Stimulated activated naive CD8-positive, alpha-beta T cell treated with anti-CD3 and anti-CD28 coated beads, Interleukin-15, Interleukin-2, amounts not matched to agents 100 ng/mL and 50 ng/mL, for 24 hours (primary cell): ENCODE data around the gene KRT3.

Experiments
- H3K27ac Mint-ChIP-seq: one replicate; pipeline ENCODE4 v1.8.0; 2021; ENCODE audit warnings: mild to moderate bottlenecking, mixed read lengths
- H3K27me3 Mint-ChIP-seq: one replicate; pipeline ENCODE4 v1.8.0; 2021; ENCODE audit warnings: mixed read lengths
- H3K36me3 Mint-ChIP-seq: one replicate; pipeline ENCODE4 v1.8.0; 2021; ENCODE audit warnings: low read depth, mixed read lengths
- H3K4me1 Mint-ChIP-seq: one replicate; pipeline ENCODE4 v1.8.0; 2021; ENCODE audit warnings: low read depth, mixed read lengths
- H3K4me3 Mint-ChIP-seq: one replicate; pipeline ENCODE4 v1.8.0; 2021; ENCODE audit warnings: mild to moderate bottlenecking, mixed read lengths
- H3K9me3 Mint-ChIP-seq: one replicate; pipeline ENCODE4 v1.8.0; 2021; ENCODE audit warnings: mixed read lengths

KRT3 gene

GRCh38 chr12:52811191-52812072 lies 15.5 kb upstream of the KRT3 start:
- Mint-ChIP-seq H3K9me3 (no peaks in the 10 kb centered on the region), H3K4me3 (no peak overlapping the region), H3K4me1 (no peaks in the 10 kb centered on the region), H3K27me3 (no peaks in the 10 kb centered on the region), H3K27ac (no peak overlapping the region), H3K36me3 (no peaks in the 10 kb centered on the region)

DNA sequence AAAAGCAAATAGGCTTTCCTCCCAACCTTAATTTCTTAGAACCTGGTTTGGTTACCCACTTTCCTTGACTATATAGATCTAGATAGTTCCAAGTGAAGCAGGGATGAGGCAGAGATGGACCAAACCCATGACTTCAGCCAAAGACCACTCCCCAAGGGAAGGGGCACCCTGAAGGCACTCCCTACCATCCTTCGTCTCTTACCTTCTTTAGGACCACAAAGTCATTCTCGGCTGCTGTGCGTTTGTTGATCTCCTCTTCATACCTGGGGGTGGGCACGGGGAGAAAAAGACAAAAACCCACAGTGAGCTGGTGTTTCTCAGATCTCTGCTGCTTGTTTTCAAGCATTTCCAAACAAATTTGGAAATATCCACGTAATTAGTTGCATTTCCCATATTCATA lies 14.6 kb upstream of the KRT3 start:
- H3K36me3 Mint-ChIP-seq, result no peaks in the 10 kb centered on the region
- no peaks in the 10 kb centered on the region for H3K9me3 Mint-ChIP-seq
- H3K27me3 Mint-ChIP-seq, result no peaks in the 10 kb centered on the region
- no peak overlapping the region for H3K4me3 Mint-ChIP-seq
- no peak overlapping the region for H3K27ac Mint-ChIP-seq
- H3K4me1 Mint-ChIP-seq, result no peaks in the 10 kb centered on the region

DNA sequence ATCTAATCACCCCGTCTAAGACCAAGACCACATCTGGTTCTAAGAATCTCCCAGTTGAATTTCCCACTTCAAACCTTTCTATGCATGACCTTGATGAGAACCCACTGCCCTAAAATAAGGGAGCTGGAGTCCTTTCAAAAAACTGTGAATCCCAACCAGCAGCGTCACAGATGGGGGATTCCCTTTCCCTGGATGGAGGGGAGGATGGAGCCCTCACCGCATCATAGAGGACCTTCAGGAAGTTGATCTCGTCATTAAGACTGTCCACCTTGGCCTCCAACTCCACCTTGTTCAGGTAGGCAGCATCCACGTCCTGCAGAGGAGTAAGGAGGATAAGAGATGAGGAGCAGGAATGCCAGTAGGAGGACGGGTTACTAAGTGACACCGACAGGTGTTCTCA lies 13.2 kb upstream of the KRT3 start:
- no peaks in the 10 kb centered on the region for H3K36me3 Mint-ChIP-seq
- H3K9me3 Mint-ChIP-seq, result no peaks in the 10 kb centered on the region
- H3K27ac Mint-ChIP-seq, result no peak overlapping the region

DNA sequence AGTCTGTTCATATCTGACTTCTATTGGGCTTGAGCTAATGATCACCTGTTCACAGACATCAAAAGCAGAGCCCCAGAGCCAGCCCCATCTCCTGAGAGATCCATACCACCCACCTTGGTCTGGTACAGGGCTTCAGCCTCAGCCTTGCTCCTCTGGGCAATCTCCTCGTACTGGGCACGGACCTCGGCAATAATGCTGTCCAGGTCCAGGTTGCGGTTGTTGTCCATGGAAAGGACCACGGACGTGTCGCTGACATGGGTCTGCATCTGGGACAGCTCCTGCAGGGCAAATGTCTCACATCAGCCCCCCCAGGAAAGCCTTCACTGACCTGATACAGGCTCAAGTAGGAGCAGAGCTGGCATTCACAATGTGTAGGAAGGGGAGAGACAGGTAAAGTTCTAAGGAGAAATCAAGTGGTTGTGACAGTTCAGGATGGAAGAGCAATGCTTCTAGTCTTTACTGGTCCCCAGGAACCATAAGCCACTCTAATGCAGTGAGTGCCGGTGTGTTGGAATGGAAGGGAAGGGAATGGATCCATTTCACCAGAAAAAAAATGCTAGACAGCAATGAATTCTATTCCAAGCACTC lies 12.8 kb upstream of the KRT3 start:
- Mint-ChIP-seq H3K27ac (no peak overlapping the region), H3K27me3 (no peaks in the 10 kb centered on the region), H3K9me3 (no peaks in the 10 kb centered on the region), H3K4me3 (no peak overlapping the region), H3K4me1 (no peaks in the 10 kb centered on the region), H3K36me3 (no peaks in the 10 kb centered on the region)

More for the DNA sequence above, 13.2 kb upstream of the KRT3 start:
- no peaks in the 10 kb centered on the region for H3K4me1 Mint-ChIP-seq
- no peaks in the 10 kb centered on the region for H3K27me3 Mint-ChIP-seq
- no peak overlapping the region for H3K4me3 Mint-ChIP-seq

- Mint-ChIP-seq H3K4me3 (no peak overlapping the region), H3K27me3 (no peaks in the 10 kb centered on the region), H3K36me3 (no peaks in the 10 kb centered on the region), H3K9me3 (no peaks in the 10 kb centered on the region), H3K4me1 (no peaks in the 10 kb centered on the region), H3K27ac (no peak overlapping the region)
These were observed 11.9 kb upstream of the KRT3 start for GRCh38 chr12:52807544-52808470.

DNA sequence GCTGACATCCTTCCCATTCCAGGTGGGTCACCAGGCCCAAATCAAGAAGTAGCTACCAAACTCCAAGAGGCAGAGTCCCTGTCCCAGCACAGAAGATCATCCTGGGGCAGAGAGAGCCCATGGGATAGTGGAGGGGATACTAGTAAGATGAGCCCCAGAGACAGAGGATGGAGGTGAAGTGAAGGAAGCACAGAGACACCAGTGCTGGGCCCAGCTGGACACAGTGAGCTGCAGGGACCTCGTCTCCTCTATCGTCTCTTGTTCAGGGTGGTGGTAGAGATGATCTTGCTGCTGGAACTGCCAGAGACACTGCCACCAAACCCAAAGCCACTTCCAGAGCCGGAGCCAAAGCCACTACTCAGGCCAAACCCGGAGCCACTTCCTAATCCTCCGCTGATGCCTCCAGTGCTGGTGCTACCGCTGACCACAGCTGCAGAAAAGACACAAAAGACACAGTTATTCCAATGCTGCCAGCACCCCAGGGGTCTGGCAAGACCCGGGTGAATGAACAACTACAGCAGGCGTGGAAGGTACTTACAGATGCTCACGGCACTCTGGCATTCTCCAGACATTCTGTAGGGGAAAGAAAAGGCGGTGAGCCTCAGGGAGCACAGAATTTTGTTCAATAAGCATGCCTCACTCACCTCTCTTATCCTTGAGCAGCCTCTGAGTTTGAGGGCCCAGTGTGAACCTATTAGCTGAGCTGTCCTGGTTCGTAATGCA lies 11.1 kb upstream of the KRT3 start:
- Mint-ChIP-seq H3K4me1 (no peaks in the 10 kb centered on the region), H3K9me3 (no peaks in the 10 kb centered on the region), H3K27me3 (no peaks in the 10 kb centered on the region), H3K27ac (no peak overlapping the region), H3K4me3 (no peak overlapping the region), H3K36me3 (no peaks in the 10 kb centered on the region)

DNA sequence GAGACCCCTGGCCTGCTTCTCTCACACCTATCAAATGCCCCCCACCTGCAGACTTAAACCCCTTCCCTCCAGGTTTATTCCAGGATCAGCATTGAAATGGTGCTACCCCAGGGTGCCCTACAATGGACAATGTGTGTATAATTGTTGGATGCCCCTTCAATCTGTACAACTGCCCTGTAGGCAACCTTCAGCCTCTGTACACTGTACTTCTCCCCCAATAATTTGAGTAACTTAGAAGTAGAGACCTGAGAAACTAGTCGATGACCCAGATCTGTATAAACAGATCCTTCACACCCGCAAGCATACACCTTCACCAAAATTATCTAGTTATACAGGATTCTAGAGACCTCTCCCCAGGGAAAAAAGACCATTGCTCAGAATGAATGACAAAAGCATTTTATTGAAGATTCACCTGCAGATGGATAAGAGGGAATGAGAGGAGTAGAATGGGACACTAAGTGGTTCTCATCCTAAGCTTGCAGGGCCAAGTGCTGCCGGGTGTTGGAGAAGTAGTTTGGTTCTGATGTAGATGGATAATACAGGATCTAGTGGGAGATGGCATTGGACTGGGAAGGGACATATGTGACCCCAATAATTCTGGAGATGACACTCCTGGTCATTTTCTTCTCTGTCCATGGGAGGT lies 10.4 kb upstream of the KRT3 start:
- no peaks in the 10 kb centered on the region for H3K9me3 Mint-ChIP-seq
- no peaks in the 10 kb centered on the region for H3K36me3 Mint-ChIP-seq
- H3K4me3 Mint-ChIP-seq, result no peak overlapping the region
- no peaks in the 10 kb centered on the region for H3K27me3 Mint-ChIP-seq
- no peaks in the 10 kb centered on the region for H3K4me1 Mint-ChIP-seq
- H3K27ac Mint-ChIP-seq, result no peak overlapping the region

- Mint-ChIP-seq H3K4me1 (no peaks in the 10 kb centered on the region), H3K27me3 (no peaks in the 10 kb centered on the region), H3K27ac (no peak overlapping the region), H3K9me3 (no peaks in the 10 kb centered on the region), H3K36me3 (no peaks in the 10 kb centered on the region), H3K4me3 (no peak overlapping the region)
These were observed 9.8 kb upstream of the KRT3 start for GRCh38 chr12:52805739-52806138.

DNA sequence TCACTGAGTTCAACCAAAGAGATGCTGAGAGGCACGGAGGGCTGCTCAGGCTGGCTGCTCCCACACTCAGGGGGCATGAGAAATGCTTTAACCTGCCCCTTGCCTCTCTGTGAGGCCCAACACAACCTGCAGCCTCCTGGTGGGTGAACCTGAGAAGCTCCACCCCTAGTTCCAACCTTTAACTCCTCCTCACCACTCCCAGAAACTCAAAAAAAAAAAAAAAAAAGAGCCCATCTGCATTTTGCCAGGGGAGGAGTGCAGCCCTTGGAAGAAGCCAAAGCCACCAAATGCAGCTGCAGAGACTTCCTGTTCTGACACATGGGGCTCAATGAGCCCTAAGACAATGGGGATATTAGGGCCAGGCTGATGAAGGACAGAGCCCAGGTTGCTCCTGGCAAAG lies 9.1 kb upstream of the KRT3 start:
- Mint-ChIP-seq H3K9me3 (no peaks in the 10 kb centered on the region), H3K27ac (no peak overlapping the region), H3K27me3 (no peaks in the 10 kb centered on the region), H3K4me1 (no peaks in the 10 kb centered on the region), H3K36me3 (no peaks in the 10 kb centered on the region), H3K4me3 (no peak overlapping the region)

GRCh38 chr12:52802442-52802841 lies 6.5 kb upstream of the KRT3 start:
- Mint-ChIP-seq H3K27me3 (no peaks in the 10 kb centered on the region), H3K4me1 (no peaks in the 10 kb centered on the region), H3K9me3 (no peaks in the 10 kb centered on the region), H3K27ac (no peak overlapping the region), H3K36me3 (no peaks in the 10 kb centered on the region), H3K4me3 (no peak overlapping the region)

DNA sequence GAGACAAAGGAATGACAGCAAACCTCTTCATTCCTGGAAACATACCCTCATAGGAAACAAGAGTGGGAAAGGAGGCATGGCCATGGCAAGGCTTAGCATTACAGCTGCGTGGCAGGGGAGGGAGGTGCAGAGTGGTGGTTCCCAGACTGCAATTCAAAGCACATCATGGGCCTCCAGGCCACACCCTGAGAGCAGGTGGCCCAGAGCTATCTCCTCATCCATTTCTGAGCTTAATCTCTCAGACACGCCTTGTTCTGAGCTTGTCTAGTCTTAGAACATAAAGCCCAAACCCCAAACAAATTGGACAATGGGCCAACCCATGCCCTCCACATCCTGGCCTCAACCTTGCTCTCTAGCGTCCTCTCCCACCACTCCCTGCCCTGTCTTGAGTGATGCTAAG lies 5.9 kb upstream of the KRT3 start:
- H3K27ac Mint-ChIP-seq, result no peak overlapping the region

DNA sequence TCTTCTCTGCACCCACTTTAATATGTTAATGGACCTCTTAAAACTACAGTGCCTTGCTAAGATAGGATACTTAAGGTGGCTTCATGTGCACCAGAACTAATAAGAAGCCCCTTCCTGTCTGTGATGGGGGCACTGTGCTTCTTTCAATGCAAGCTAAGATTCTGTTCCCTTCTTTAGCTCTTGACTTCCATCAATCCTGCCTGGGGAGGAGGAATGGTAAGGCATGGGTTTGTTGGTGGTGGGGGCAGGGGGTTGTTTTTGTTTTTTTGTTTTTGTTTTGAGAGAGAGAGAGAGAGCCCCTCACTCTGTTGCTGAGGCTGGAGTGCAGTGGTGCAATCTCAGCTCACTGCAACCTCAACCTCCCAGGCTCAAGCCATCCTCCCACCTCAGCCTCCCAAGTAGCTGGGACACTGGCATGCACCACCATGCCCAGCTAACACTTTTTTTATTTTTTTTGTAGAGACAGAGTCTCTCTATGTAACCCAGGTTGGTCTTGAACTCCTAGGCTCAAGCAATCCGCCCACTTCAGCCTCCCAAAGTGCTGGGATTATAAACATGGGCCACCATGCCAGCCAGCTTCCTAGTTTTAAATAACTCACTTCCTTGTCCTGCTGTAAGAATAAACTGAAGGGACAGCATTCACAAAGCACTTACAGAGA lies 4.5 kb upstream of the KRT3 start:
- Mint-ChIP-seq H3K9me3 (no peaks in the 10 kb centered on the region), H3K4me3 (no peak overlapping the region), H3K27me3 (no peaks in the 10 kb centered on the region), H3K4me1 (no peaks in the 10 kb centered on the region), H3K36me3 (no peaks in the 10 kb centered on the region), H3K27ac (no peak overlapping the region)

More for the DNA sequence above, 5.9 kb upstream of the KRT3 start:
- Mint-ChIP-seq H3K36me3 (no peaks in the 10 kb centered on the region), H3K4me1 (no peaks in the 10 kb centered on the region), H3K27me3 (no peaks in the 10 kb centered on the region), H3K4me3 (no peak overlapping the region), H3K9me3 (no peaks in the 10 kb centered on the region)

DNA sequence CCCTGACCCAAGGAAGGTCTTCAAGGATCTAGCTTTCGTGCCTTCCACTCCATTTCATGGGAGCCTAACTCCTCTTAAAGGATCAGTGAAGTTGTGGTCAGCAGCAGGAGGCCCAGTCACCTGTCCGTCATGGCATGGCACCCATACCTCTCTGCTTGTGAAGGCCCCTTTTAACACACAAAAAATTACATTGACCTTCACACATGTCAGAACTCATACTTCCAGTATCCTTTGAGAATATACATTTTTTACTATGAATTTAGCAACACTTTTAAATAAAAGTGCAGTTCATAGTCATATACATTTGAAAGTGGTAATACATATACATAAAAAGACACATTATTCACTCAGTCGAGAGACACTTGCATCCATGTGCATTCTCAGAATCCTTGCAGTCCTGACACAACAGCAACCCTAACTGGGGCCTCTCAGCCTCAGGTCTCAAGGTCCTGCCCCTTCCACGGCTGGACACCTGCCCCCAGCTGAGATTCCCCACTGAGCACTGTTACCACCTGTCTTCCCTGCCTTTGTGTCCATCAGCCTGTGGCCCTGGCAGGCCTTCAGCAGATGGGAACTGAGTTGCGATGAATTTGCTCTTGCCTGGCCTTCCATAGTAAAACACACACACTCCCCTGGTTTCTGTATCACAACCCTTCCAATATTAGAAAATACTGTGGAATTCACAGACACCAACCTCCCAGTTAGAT lies 3.7 kb upstream of the KRT3 start:
- H3K27me3 Mint-ChIP-seq, result no peaks in the 10 kb centered on the region
- no peak overlapping the region for H3K27ac Mint-ChIP-seq
- H3K4me1 Mint-ChIP-seq, result peaks cover under 1% of the 10 kb centered on the region
- no peaks in the 10 kb centered on the region for H3K36me3 Mint-ChIP-seq
- no peak overlapping the region for H3K4me3 Mint-ChIP-seq
- H3K9me3 Mint-ChIP-seq, result no peaks in the 10 kb centered on the region
